ENCODE results near the gene LRRC37A.
"Not testable (repeated sequence)": the region's sequence is repeated elsewhere in the genome, so short reads cannot be mapped to it uniquely, and the experiment has no call there.

LRRC37A gene

DNA sequence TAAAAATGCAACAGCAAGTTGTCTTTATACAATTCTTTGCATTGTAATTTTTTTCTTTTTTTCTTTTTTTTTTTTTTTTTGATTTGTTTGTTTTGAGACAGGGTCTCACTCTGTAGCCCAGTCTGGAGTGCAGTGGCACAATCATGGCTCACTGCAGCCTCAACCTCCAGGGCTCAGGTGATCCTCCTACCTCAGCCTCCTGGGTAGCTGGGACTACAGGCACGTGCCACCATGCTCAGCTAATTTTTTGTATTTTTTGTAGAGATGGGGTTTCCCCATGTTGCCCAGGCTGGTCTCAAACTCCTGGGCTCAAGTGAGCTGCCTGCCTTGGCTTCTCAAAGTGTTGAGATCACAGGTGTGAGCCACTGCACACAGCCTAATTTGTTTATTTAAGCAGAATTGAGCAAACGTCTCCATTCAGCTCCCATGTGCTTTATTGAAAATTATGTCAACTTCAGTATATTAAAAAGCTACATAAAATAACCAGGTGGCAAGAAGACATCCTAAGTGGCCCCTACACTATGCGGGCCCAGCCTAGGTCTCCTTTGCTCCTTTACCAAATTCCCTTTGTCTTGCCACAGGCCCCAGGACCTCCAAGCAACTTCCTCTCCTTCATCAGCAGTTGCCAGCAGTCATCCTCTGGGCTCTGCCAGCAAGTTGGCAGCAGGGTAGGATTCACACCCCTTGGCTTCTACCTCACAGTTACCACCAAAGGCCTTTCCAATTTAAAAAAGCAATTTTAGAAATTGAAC lies 18.0 kb upstream of the LRRC37A start:
- H3K4me3 Mint-ChIP-seq, H3K4me1 Mint-ChIP-seq, ATAC-seq, H3K9me3 Mint-ChIP-seq, H3K27me3 Mint-ChIP-seq, DNase-seq: not testable (repeated sequence)
- H3K27ac Mint-ChIP-seq = peak overlapping the region in 1 of 2 donors; percentile 49

DNA sequence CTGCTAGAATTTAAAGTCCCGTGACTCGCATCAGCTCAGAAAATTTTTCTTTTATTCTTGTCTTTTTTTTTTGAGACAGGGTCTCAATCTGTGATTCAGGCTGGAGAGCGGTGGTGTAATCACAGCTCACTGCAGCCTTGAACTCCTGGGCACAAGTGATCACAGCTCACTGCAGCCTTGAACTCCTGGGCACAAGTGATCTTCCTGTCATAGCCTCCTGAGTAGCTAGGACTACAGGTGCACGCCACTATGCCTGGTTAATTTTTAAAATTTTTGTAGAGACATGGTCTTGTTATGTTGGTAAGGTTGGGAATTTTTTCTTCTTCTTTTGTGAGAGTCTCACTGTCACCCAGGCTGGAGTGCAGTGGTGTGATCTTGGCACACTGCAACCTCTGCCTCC lies 13.6 kb upstream of the LRRC37A start:
- not testable (repeated sequence) for ATAC-seq, DNase-seq, H3K9me3 Mint-ChIP-seq, H3K27me3 Mint-ChIP-seq, H3K27ac Mint-ChIP-seq, H3K4me3 Mint-ChIP-seq
- peaks cover 14% of the 10 kb centered on the region for H3K4me1 Mint-ChIP-seq

DNA sequence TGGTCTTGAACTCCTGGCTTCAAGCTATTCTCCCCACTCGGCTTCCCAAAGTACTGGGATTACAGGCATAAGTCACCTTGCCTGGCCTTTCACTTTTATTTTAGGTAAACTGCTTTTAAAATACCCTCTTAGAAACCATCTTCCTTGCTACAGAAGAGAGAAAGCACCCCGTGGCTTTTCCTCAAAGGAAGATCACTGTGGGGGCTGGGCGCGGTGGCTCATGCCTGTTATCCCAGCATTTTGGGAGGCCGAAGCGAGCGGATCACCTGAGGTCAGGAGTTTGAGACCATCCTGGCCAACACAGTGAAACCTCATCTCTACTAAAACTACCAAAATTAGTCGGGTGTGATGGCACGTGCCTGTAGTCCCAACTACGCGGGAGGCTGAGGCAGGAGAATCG lies 12.3 kb upstream of the LRRC37A start:
- H3K9me3 Mint-ChIP-seq, ATAC-seq, H3K4me3 Mint-ChIP-seq, DNase-seq, H3K27me3 Mint-ChIP-seq, H3K27ac Mint-ChIP-seq: not testable (repeated sequence)
- peaks cover 22% of the 10 kb centered on the region for H3K4me1 Mint-ChIP-seq

DNA sequence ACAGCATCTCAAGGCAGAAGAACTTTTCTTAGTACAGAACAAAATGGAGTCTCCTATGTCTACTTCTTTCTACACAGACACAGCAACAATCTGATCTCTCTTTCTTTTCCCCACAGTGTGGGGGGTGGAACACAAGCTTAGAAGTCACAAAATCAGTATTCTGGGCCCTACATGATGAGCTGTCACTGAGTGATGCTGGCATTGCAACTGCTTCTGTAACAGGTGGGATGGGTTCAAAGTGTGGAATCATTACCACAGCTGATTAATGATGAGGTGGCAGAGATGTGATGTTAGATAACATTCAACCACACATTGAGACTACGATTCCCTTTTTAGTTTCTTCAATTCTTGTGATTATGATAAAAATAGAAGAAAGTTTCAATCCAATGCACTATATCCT lies 10.5 kb upstream of the LRRC37A start:
- DNase-seq (peak in 1 of 2 donors; percentile 48), ATAC-seq (peak; percentile 88)
- not testable (repeated sequence) for H3K4me3 Mint-ChIP-seq, H3K27me3 Mint-ChIP-seq, H3K9me3 Mint-ChIP-seq
- H3K4me1 Mint-ChIP-seq = peaks cover 22% of the 10 kb centered on the region
- H3K27ac Mint-ChIP-seq = peak overlapping the region in 1 of 2 donors; percentile 72

- ATAC-seq, H3K4me3 Mint-ChIP-seq, DNase-seq, H3K9me3 Mint-ChIP-seq, H3K27me3 Mint-ChIP-seq, H3K27ac Mint-ChIP-seq: not testable (repeated sequence)
- peaks cover 22% of the 10 kb centered on the region for H3K4me1 Mint-ChIP-seq
These were observed 9.4 kb upstream of the LRRC37A start for GRCh38 chr17:46285500-46285899.

GRCh38 chr17:46286764-46287221 lies 8.1 kb upstream of the LRRC37A start:
- peaks cover 32% of the 10 kb centered on the region for H3K4me1 Mint-ChIP-seq
- H3K4me3 Mint-ChIP-seq, H3K27ac Mint-ChIP-seq: not testable (repeated sequence)

GRCh38 chr17:46287587-46287986 lies 7.3 kb upstream of the LRRC37A start:
- H3K27me3 Mint-ChIP-seq, H3K27ac Mint-ChIP-seq, DNase-seq, H3K4me3 Mint-ChIP-seq, ATAC-seq, H3K9me3 Mint-ChIP-seq: not testable (repeated sequence)
- peaks cover 32% of the 10 kb centered on the region for H3K4me1 Mint-ChIP-seq

More at GRCh38 chr17:46286764-46287221, 8.1 kb upstream of the LRRC37A start:
- H3K9me3 Mint-ChIP-seq, H3K27me3 Mint-ChIP-seq: not testable (repeated sequence)
- DNase-seq (peak; percentile 66 to 72), ATAC-seq (peak; percentile 88)

GRCh38 chr17:46290906-46291546 lies 3.9 kb upstream of the LRRC37A start:
- Mint-ChIP-seq H3K27ac (peak overlapping the region; percentile 9 to 57), H3K4me1 (peaks cover 19% of the 10 kb centered on the region), H3K4me3 (peak overlapping the region in 1 of 2 donors; percentile 63)
- peak; percentile 86 for ATAC-seq
- not testable (repeated sequence) for H3K9me3 Mint-ChIP-seq, H3K27me3 Mint-ChIP-seq, DNase-seq

- not testable (repeated sequence) for H3K27me3 Mint-ChIP-seq, DNase-seq, H3K9me3 Mint-ChIP-seq, ATAC-seq
- Mint-ChIP-seq H3K4me1 (peaks cover 16% of the 10 kb centered on the region), H3K4me3 (peak overlapping the region in 1 of 2 donors; percentile 63), H3K27ac (peak overlapping the region; percentile 9 to 57)
These were observed 3.3 kb upstream of the LRRC37A start for GRCh38 chr17:46291618-46292017.

GRCh38 chr17:46341220-46341619 lies 46.3 kb downstream of the LRRC37A start:
- H3K4me1 Mint-ChIP-seq, H3K27me3 Mint-ChIP-seq: not testable (repeated sequence)

GRCh38 chr17:46342131-46342530 lies 47.2 kb downstream of the LRRC37A start:
- not testable (repeated sequence) for H3K27ac Mint-ChIP-seq, DNase-seq, H3K4me3 Mint-ChIP-seq, H3K9me3 Mint-ChIP-seq, H3K27me3 Mint-ChIP-seq, H3K4me1 Mint-ChIP-seq, ATAC-seq

More at GRCh38 chr17:46341220-46341619, 46.3 kb downstream of the LRRC37A start:
- ATAC-seq = peak; percentile 66
- DNase-seq, H3K4me3 Mint-ChIP-seq, H3K27ac Mint-ChIP-seq, H3K9me3 Mint-ChIP-seq: not testable (repeated sequence)

- not testable (repeated sequence) for H3K27me3 Mint-ChIP-seq, H3K9me3 Mint-ChIP-seq, H3K4me1 Mint-ChIP-seq, DNase-seq, H3K27ac Mint-ChIP-seq, H3K4me3 Mint-ChIP-seq
- peak; percentile 96 for ATAC-seq
These were observed 53.4 kb downstream of the LRRC37A start for GRCh38 chr17:46348345-46348744.

DNA sequence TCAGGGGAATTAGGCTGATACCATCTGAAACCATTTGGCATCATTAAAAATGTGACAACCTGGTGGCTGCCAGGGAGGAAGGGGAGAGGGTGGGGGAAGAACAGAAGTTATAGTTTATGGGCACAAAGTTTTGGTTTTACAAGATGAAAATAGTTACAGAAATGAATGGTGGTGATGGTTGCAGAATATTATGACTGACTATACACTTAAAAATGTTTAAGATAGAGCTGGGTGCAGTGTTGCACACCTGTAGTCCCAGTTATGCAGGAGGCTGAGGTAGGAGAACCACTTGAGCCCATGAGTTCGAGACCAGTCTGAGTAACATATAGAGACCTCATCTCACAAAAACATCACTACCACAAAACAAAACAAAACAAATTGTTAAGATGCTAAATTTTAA lies 54.1 kb downstream of the LRRC37A start:
- ATAC-seq = peak; percentile 62
- not testable (repeated sequence) for H3K27me3 Mint-ChIP-seq, H3K4me3 Mint-ChIP-seq, DNase-seq, H3K4me1 Mint-ChIP-seq, H3K9me3 Mint-ChIP-seq, H3K27ac Mint-ChIP-seq

DNA sequence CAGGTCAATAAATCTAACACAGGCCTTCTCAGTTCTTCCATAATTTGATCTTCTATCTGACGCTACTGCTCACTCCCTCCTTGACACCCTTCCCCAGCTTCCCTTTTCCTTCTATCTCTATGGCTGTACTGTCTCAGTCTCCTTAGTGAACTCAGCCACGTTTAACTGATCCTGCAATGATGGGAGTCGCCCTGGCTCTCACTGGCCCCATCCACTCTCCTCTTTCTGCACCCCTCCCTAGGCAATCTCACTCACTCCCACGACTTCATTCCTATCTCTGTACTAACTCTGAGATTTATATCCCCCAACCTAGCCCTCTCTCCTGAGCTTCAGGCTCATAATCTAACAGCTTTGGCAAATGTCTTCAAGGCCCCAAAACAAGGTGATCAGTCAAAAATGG lies 58.9 kb downstream of the LRRC37A start:
- H3K27me3 Mint-ChIP-seq, ATAC-seq, H3K4me1 Mint-ChIP-seq, H3K4me3 Mint-ChIP-seq, H3K9me3 Mint-ChIP-seq, H3K27ac Mint-ChIP-seq, DNase-seq: not testable (repeated sequence)

DNA sequence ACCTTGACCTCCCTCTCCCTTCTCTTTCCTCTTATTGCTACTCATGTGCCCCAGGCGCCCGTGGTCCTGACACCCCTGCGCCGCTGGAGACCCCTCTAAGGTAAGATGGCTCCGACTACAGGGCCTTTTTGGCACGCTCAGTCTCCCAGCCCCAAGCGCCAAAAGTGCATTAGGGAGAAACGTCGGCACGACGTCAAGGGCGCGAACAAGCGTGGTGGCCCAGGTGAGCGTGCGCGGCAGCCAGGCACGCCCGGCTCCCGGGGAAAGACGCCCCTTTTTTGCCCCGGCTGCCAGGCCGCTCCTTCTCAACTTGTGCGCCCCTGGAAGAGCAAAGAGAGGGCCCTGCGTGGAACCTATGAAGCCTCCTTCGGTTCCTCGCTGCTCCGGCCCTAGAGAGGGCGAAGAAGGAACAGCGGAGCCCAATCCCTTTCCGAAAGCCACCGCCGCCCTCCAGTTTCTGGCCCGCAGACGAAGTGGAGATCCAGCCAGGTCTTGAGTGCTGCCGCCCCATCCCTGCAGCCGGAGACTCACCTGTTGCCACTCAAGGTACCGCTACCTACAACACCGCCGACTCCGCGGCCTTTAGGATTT lies 66.3 kb downstream of the LRRC37A start:
- not testable (repeated sequence) for H3K4me3 Mint-ChIP-seq, DNase-seq, H3K27ac Mint-ChIP-seq, H3K4me1 Mint-ChIP-seq, H3K9me3 Mint-ChIP-seq, H3K27me3 Mint-ChIP-seq
- peak; percentile 79 for ATAC-seq

GRCh38 chr17:46361755-46362154 lies 66.8 kb downstream of the LRRC37A start, which contains the start of gene ARL17B:
Gene ARL17B, minus strand, starts transcription at chr17:46361766. Its CDS starts 3,369 bp downstream, at chr17:46358397.
- DNase-seq = peak; percentile 88 to 93
- not testable (repeated sequence) for H3K27me3 Mint-ChIP-seq, H3K27ac Mint-ChIP-seq, H3K4me1 Mint-ChIP-seq, H3K4me3 Mint-ChIP-seq, H3K9me3 Mint-ChIP-seq
- ATAC-seq = peak; percentile 99
